Astrocyte of the spinal cord (primary cell): ENCODE measurements around the gene C16orf82.

Experiments
- DNase-seq: peaks from one replicate; pipeline ENCODE4 v3.0.0; 2011; ENCODE audit warnings: low read depth, low spot score
- H3K4me3 ChIP-seq: 2 replicates; pipeline ENCODE4 v1.5.1; 2011; ENCODE audit warnings: low read depth, mild to moderate bottlenecking, low read length, moderate library complexity
- in situ Hi-C: cut with HindIII; loops from 2 replicates; pipeline ENCODE4 v1.10.0; 2017; ENCODE audit warnings: low sequenced_read_pairs
- TF ChIP-seq, protein P1 (sequence below): IDR thresholded peaks from 2 replicates; pipeline ENCODE4 v1.5.1; 2012; ENCODE audit warnings: low read depth, mild to moderate bottlenecking, low read length, inconsistent platforms

C16orf82 gene

GRCh38 chr16:27066668-27067537 lies at the start of gene C16orf82:
Gene C16orf82 (plus strand): TSS chr16:27066927.
- in situ Hi-C loops, result no loop called here
- TF ChIP-seq, protein P1, sequence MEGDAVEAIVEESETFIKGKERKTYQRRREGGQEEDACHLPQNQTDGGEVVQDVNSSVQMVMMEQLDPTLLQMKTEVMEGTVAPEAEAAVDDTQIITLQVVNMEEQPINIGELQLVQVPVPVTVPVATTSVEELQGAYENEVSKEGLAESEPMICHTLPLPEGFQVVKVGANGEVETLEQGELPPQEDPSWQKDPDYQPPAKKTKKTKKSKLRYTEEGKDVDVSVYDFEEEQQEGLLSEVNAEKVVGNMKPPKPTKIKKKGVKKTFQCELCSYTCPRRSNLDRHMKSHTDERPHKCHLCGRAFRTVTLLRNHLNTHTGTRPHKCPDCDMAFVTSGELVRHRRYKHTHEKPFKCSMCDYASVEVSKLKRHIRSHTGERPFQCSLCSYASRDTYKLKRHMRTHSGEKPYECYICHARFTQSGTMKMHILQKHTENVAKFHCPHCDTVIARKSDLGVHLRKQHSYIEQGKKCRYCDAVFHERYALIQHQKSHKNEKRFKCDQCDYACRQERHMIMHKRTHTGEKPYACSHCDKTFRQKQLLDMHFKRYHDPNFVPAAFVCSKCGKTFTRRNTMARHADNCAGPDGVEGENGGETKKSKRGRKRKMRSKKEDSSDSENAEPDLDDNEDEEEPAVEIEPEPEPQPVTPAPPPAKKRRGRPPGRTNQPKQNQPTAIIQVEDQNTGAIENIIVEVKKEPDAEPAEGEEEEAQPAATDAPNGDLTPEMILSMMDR, result no peak
- no peak for DNase-seq
- H3K4me3 ChIP-seq, result no peak within 1 kb of the TSS

GRCh38 chr16:27020031-27020430 lies 46.7 kb upstream of the C16orf82 start:
- TF ChIP-seq, protein P1, result no peak
- H3K4me3 ChIP-seq, result no peak overlapping the region
- in situ Hi-C loops, result no loop called here
- DNase-seq, result no peak

DNA sequence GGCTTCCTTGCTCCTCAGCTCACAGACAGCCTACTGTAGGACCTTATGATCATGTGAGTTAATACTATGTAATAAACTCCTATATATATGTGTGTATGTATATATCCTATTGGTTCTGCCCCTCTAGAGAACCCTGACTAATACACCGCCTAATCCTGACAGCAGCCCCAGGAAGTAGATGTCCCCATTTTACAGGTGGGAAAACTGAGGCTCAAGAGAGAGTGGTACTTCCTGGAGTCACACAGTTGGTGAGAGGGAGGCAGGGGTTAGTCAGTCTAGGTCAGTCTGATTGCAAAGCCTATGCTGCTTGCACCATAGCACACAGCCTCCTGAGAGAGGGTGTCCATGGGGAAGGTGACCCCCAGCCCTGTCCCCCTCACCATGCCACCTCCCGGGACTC lies 42.7 kb upstream of the C16orf82 start:
- no peak for DNase-seq
- H3K4me3 ChIP-seq, result no peak overlapping the region
- TF ChIP-seq, protein P1, result no peak
- in situ Hi-C loops, result no loop called here

- in situ Hi-C loops, result no loop called here
- DNase-seq, result no peak
- H3K4me3 ChIP-seq, result no peak overlapping the region
- TF ChIP-seq, protein P1, result no peak
Measured at GRCh38 chr16:27025581-27025980, 41.1 kb upstream of the C16orf82 start.

GRCh38 chr16:27027971-27028370 lies 38.8 kb upstream of the C16orf82 start:
- TF ChIP-seq, protein P1, result no peak
- no peak overlapping the region for H3K4me3 ChIP-seq
- in situ Hi-C loops, result no loop called here
- DNase-seq, result no peak

DNA sequence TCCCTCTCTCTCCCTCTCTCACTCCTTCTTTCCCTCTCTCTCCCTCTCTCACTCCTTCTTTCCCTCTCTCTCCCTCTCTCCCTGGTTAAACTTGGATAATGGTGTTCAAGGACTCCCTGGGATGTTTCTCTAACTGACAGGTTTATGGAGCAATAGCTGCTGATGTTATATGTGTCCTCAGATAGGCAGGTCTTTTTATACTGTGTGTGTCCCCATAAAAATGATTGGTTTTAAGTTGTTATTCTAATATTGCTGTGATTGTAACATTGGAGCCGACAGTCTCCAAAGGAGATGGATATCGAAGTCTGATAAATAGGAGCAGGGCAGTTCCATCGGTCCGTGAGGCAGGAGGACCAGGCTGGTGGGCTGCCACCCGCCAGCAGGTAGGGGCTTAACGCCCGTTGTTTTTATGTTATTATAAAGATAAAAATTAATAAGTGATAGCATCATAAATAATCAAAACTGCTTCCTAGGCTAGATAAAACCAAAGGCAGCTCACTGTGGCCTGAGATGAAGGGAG lies 38.1 kb upstream of the C16orf82 start:
- DNase-seq, result no peak
- TF ChIP-seq, protein P1, result no peak
- no peak overlapping the region for H3K4me3 ChIP-seq
- in situ Hi-C loops, result no loop called here
